ENCODE data around the gene CHIA.

DNA sequence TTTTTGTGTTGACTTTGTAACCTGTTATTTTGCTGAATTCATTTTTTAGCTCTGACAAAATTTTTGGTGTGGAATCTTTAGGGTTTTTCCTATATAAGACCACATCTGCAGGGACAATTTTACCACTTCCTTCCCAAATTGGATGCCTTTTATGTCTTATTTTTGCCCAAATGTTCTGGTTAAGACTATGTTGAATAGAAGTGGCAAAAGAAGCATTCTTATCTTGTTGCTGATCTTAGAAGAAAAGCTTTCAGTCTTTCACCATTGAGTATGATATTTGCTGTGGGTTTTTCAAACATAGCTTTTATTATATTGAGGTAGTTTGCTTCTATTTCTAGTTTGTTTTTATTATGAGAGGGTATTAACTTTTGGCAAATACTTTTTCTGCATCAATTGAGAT lies 3.7 kb downstream of the CHIA start:
- no peak for TF ChIP-seq POLR2AphosphoS5 (IDR thresholded peaks at IDR 0.05; ENCODE audit: insufficient read depth in 1 of 2, low read depth in 1 of 2)
- TF ChIP-seq CTCF (IDR thresholded peaks at IDR 0.05): no peak
